CD4-positive, alpha-beta T cell treated with Interleukin-6 at 100 ng/mL for 8 hours (primary cell): ENCODE measurements around the gene LRRK1.
A peak's percentile ranks its signal among the peaks of the same experiment; 100 is the strongest.

ENCODE experiments used
- DNase-seq: peaks from one replicate; pipeline ENCODE4 v3.0.0-alpha.2; 2020; ENCODE audit warnings: mixed read lengths, low spot score

The LRRK1 gene

GRCh38 chr15:100909989-100910955 is 8.9 kb upstream of the LRRK1 start:
- DNase-seq, result no peak

- no peak for DNase-seq
These were observed 8.1 kb upstream of the LRRK1 start for GRCh38 chr15:100911086-100911485.

- no peak for DNase-seq
These were observed 5.2 kb upstream of the LRRK1 start for GRCh38 chr15:100913961-100914360.

GRCh38 chr15:100914876-100915275 is 4.3 kb upstream of the LRRK1 start:
- DNase-seq, result no peak

GRCh38 chr15:100918034-100918689 is 995 bp upstream of the LRRK1 start:
- peak; percentile 47 for DNase-seq

GRCh38 chr15:100919481-100920405 is 586 bp downstream of the LRRK1 start:
- DNase-seq, result no peak

- DNase-seq, result no peak
These were observed 1.5 kb downstream of the LRRK1 start for GRCh38 chr15:100920516-100921135.

- DNase-seq, result no peak
These were observed 3.3 kb downstream of the LRRK1 start for GRCh38 chr15:100922192-100923040.

- no peak for DNase-seq
These were observed 3.9 kb downstream of the LRRK1 start for GRCh38 chr15:100923076-100923475.

- DNase-seq, result no peak
These were observed 4.7 kb downstream of the LRRK1 start for GRCh38 chr15:100923902-100924301.

- DNase-seq, result no peak
These were observed 5.3 kb downstream of the LRRK1 start for GRCh38 chr15:100924436-100924835.

- DNase-seq, result no peak
These were observed 6.3 kb downstream of the LRRK1 start for GRCh38 chr15:100925480-100925879.

- no peak for DNase-seq
These were observed 7.1 kb downstream of the LRRK1 start for GRCh38 chr15:100926258-100926657.

- DNase-seq, result no peak
These were observed 8.0 kb downstream of the LRRK1 start for GRCh38 chr15:100926971-100927756.

- DNase-seq, result no peak
These were observed 9.6 kb downstream of the LRRK1 start for GRCh38 chr15:100928632-100929280.

GRCh38 chr15:100929641-100930042 is 10.5 kb downstream of the LRRK1 start:
- DNase-seq, result no peak

- DNase-seq, result no peak
These were observed 11.2 kb downstream of the LRRK1 start for GRCh38 chr15:100930306-100930848.

- no peak for DNase-seq
These were observed 12.2 kb downstream of the LRRK1 start for GRCh38 chr15:100931143-100931890.
